ENCODE measurements around the gene CCDC175. TPM values are rescaled to one million over a fixed set of nuclear protein-coding genes. Genes with fewer than 3 reads are reported as not detected.

Gene CCDC175
- total RNA-seq, 4 donors from 2014 or later: 0.27 to 0.95 TPM; not detected in 2

DNA sequence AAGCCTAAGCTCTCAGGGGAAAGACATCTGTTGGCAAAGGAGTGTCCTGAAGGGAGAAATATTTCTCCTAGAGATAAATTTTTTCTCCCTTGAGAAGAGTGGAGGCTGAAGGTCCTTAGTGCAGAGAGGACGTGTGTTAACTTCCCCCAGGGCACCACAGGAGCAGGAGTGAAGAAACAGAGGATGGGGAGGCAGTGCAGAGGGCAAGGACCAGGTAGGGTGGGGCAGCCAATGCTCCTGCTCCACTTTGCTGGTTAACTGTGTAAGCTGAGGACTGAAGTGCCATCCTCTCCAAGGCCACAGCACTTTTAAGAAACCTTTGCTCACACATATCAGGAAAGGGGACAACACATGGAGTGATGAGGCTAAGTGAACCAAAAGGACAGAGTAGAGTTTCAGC is 96.4 kb downstream of the CCDC175 start:
- H3K4me1 ChIP-seq: peaks cover 12 to 40% (median 20%) of the 10 kb centered on the region in 4 donors
- TF ChIP-seq EP300 (IDR thresholded peaks at IDR 0.05; ENCODE audit: low read depth) (no peak), POLR2AphosphoS5 (IDR thresholded peaks at IDR 0.05) (no peak), POLR2A (IDR thresholded peaks at IDR 0.05) (no peak)
- TF ChIP-seq, protein P1, sequence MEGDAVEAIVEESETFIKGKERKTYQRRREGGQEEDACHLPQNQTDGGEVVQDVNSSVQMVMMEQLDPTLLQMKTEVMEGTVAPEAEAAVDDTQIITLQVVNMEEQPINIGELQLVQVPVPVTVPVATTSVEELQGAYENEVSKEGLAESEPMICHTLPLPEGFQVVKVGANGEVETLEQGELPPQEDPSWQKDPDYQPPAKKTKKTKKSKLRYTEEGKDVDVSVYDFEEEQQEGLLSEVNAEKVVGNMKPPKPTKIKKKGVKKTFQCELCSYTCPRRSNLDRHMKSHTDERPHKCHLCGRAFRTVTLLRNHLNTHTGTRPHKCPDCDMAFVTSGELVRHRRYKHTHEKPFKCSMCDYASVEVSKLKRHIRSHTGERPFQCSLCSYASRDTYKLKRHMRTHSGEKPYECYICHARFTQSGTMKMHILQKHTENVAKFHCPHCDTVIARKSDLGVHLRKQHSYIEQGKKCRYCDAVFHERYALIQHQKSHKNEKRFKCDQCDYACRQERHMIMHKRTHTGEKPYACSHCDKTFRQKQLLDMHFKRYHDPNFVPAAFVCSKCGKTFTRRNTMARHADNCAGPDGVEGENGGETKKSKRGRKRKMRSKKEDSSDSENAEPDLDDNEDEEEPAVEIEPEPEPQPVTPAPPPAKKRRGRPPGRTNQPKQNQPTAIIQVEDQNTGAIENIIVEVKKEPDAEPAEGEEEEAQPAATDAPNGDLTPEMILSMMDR (IDR thresholded peaks at IDR 0.05): no peak
- no peaks in the 10 kb centered on the region for H3K27me3 ChIP-seq
- 52% methylated on average over 1 of the region's 1 CpG; no CpG with 5 or more reads in 1 of the 2 donors for WGBS, 2 donors (ENCODE audit: low coverage in 1 of 2)
- in situ Hi-C loops (cut with MboI; ENCODE audit: low pct_ligation_motif_present in 1 of 4, low pct_unique_long_range_greater_than_20kb in 1 of 4, low sequenced_read_pairs in 3 of 4): no loop called here
- no peak overlapping the region for H3K4me3 ChIP-seq
- peaks cover 0 to 5% (median 2%) of the 10 kb centered on the region in 4 donors for H3K36me3 ChIP-seq
- intact Hi-C loops (cut with DNase I; ENCODE audit: low total_unique reads): no loop called here
- DNase-seq: no peak
- no peaks in the 10 kb centered on the region for H3K9me3 ChIP-seq
- peak overlapping the region in 1 of 4 donors; percentile 8 for H3K27ac ChIP-seq

DNA sequence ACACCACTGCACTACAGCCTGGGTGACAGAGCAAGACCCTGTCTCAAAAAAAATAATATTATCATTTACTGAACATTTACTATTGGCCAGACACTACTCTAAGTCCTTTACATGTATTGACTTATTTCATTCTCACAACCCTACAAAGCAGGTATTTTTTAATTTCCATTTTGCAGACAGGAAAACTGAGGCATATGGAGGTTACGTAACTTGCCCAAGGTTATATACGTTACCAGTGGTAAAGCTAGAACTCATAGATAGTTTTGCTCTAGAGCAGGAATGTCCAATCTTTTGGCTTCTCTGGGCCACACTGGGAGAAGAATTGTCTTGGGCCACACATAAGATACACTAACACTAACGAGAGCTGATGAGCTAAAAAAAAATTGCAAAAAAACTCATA is 98.1 kb downstream of the CCDC175 start:
- Histone ChIP-seq H3K36me3 (peaks cover 0 to 15% (median 2%) of the 10 kb centered on the region in 4 donors), H3K27ac (no peak overlapping the region), H3K9me3 (no peaks in the 10 kb centered on the region), H3K27me3 (no peaks in the 10 kb centered on the region), H3K4me1 (peaks cover 10 to 37% (median 22%) of the 10 kb centered on the region in 4 donors), H3K4me3 (no peak overlapping the region)
- intact Hi-C loops (cut with DNase I; ENCODE audit: low total_unique reads): no loop called here
- DNase-seq: no peak
- in situ Hi-C loops (cut with MboI; ENCODE audit: low pct_ligation_motif_present in 1 of 4, low pct_unique_long_range_greater_than_20kb in 1 of 4, low sequenced_read_pairs in 3 of 4): no loop called here
- no peak for TF ChIP-seq POLR2A (IDR thresholded peaks at IDR 0.05)
- no peak for TF ChIP-seq EP300 (IDR thresholded peaks at IDR 0.05; ENCODE audit: low read depth)
- TF ChIP-seq, protein P1 (IDR thresholded peaks at IDR 0.05): no peak
- no peak for TF ChIP-seq POLR2AphosphoS5 (IDR thresholded peaks at IDR 0.05)
- WGBS, 2 donors (ENCODE audit: low coverage in 1 of 2): 93 to 96% methylated on average over 3 of the region's 3 CpGs

DNA sequence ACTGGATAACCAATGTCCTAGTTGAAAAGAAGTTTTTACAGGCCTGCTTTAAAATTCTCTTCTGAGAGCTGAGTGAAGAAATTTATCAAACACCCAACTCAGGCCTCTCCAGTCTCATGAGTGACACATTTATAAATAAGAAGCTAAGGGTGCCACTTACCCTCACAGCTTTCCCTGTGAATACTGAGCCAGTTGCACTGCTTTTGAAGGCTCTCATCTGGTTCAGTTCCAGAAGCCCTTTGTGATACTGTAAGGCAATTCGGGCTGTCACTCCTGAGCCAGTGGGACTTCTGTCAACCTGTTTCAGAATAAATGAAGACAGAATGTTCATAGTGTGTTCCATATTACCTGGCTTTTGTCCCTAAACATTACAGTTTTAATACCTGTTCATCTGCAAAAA is 100.9 kb downstream of the CCDC175 start:
- no peak for TF ChIP-seq POLR2A (IDR thresholded peaks at IDR 0.05)
- TF ChIP-seq, protein P1 (IDR thresholded peaks at IDR 0.05): no peak
- TF ChIP-seq POLR2AphosphoS5 (IDR thresholded peaks at IDR 0.05): no peak
- TF ChIP-seq EP300 (IDR thresholded peaks at IDR 0.05; ENCODE audit: low read depth): no peak
- Histone ChIP-seq H3K36me3 (peaks cover 0 to 29% (median 2%) of the 10 kb centered on the region in 4 donors), H3K27me3 (no peaks in the 10 kb centered on the region), H3K4me3 (no peak overlapping the region), H3K9me3 (no peaks in the 10 kb centered on the region), H3K27ac (no peak overlapping the region), H3K4me1 (peaks cover 0 to 10% (median 3%) of the 10 kb centered on the region in 4 donors)
- in situ Hi-C loops (cut with MboI; ENCODE audit: low pct_ligation_motif_present in 1 of 4, low pct_unique_long_range_greater_than_20kb in 1 of 4, low sequenced_read_pairs in 3 of 4) (no loop called here), intact Hi-C loops (cut with DNase I; ENCODE audit: low total_unique reads) (no loop called here)
- WGBS, 2 donors (ENCODE audit: low coverage in 1 of 2): 91% methylated on average over 1 of the region's 1 CpG; no CpG with 5 or more reads in 1 of the 2 donors
- DNase-seq: no peak

DNA sequence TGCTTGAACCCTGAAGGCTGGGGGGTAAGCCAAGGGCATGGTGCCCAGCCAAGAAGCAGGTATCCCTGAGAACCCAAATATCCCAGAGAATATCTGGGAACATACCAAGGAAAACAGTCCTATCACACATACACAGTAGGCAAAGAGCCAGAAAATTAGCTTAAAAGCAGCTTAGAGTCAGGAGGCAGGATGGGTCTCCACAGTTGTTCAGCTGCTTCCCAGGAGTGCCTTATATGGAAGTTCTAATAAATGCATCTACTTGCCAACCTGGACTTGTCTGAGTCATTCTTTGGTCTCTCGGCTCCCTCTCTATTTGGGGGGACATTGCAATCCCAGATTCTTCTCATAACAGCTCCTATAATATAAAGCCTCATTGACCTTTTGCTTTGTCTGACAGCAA is 102.4 kb downstream of the CCDC175 start:
- Histone ChIP-seq H3K9me3 (no peaks in the 10 kb centered on the region), H3K4me1 (peaks cover 0 to 3% (median 0%) of the 10 kb centered on the region in 4 donors), H3K27ac (no peak overlapping the region), H3K36me3 (peaks cover 0 to 29% (median 2%) of the 10 kb centered on the region in 4 donors), H3K27me3 (no peaks in the 10 kb centered on the region), H3K4me3 (no peak overlapping the region)
- DNase-seq: no peak
- in situ Hi-C loops (cut with MboI; ENCODE audit: low pct_ligation_motif_present in 1 of 4, low pct_unique_long_range_greater_than_20kb in 1 of 4, low sequenced_read_pairs in 3 of 4) (loop anchor here in 1 of 4 donors (25.0 kb wide), 1 partner anchor 987 kb away; no protein-coding TSS in a partner anchor), intact Hi-C loops (cut with DNase I; ENCODE audit: low total_unique reads) (no loop called here)
- TF ChIP-seq EP300 (IDR thresholded peaks at IDR 0.05; ENCODE audit: low read depth): no peak
- TF ChIP-seq POLR2A (IDR thresholded peaks at IDR 0.05): no peak
- TF ChIP-seq, protein P1 (IDR thresholded peaks at IDR 0.05): no peak
- TF ChIP-seq POLR2AphosphoS5 (IDR thresholded peaks at IDR 0.05): no peak
- 63 to 82% methylated on average over 1 of the region's 1 CpG for WGBS, 2 donors (ENCODE audit: low coverage in 1 of 2)
